CD4-positive, alpha-beta memory T cell (primary cell): ENCODE measurements around the gene SNTB2. TPM values are rescaled to one million over a fixed set of nuclear protein-coding genes. Genes with fewer than 3 reads are reported as not detected.
"Not testable (repeated sequence)": the region's sequence is repeated elsewhere in the genome, so short reads cannot be mapped to it uniquely, and the experiment has no call there.

Experiments used
- CTCF ChIA-PET: fragments of 350-600 bp; sonication (Branson Sonifier 250); formaldehyde crosslinking; loops from one replicate; lab custom pipeline; 2021; ENCODE audit warnings: inconsistent platforms; ENCODE audit not compliant: partially characterized antibody; lab: Charles Lee
- POLR2A ChIA-PET: fragments of 350-600 bp; sonication (Branson Sonifier 250); formaldehyde crosslinking; loops from one replicate; lab custom pipeline; 2021; ENCODE audit not compliant: partially characterized antibody; lab: Charles Lee
- DNase-seq, 5 donors: peaks; one replicate each; pipeline versions ENCODE4 v3.0.0 to v3.0.0-alpha.2; 2020 to 2022; ENCODE audit warnings: mixed read lengths in 1 of 5
- H3K27ac ChIP-seq: one replicate; pipeline ENCODE4 v1.7.0; 2013; ENCODE audit warnings: low read depth, low read length
- H3K27me3 ChIP-seq: 2 replicates; pipeline ENCODE4 v1.7.0; 2013; ENCODE audit warnings: mild to moderate bottlenecking, low read length, moderate library complexity; ENCODE audit not compliant: insufficient read depth
- H3K36me3 ChIP-seq: 2 replicates; pipeline ENCODE4 v1.7.0; 2013; ENCODE audit warnings: mild to moderate bottlenecking, low read length, moderate library complexity; ENCODE audit not compliant: insufficient read depth
- H3K4me1 ChIP-seq: 2 replicates; pipeline ENCODE4 v1.7.0; 2013; ENCODE audit warnings: mild to moderate bottlenecking, low read length, moderate library complexity; ENCODE audit not compliant: insufficient read depth
- H3K4me3 ChIP-seq, 2 donors: one replicate each; pipeline ENCODE4 v1.7.0; 2013; ENCODE audit warnings: low read length in 2 of 2, mild to moderate bottlenecking in 1 of 2
- H3K9me3 ChIP-seq, 2 donors: one replicate each; pipeline ENCODE4 v1.7.0; 2013; ENCODE audit warnings: low read length in 2 of 2, control low read depth in 1 of 2; ENCODE audit not compliant: control insufficient read depth in 1 of 2
- H3K27ac Mint-ChIP-seq, 7 donors: one replicate each; pipeline ENCODE4 v1.8.0; 2020 to 2021; ENCODE audit warnings: mixed read lengths in 7 of 7, mild to moderate bottlenecking in 6 of 7, inconsistent platforms in 3 of 7, moderate library complexity in 3 of 7
- H3K27me3 Mint-ChIP-seq, 2 donors: one replicate each; pipeline ENCODE4 v1.8.0; 2020 to 2021; ENCODE audit warnings: mixed read lengths in 2 of 2
- H3K36me3 Mint-ChIP-seq, 2 donors: one replicate each; pipeline ENCODE4 v1.8.0; 2020 to 2021; ENCODE audit warnings: mixed read lengths in 2 of 2, inconsistent platforms in 1 of 2, mild to moderate bottlenecking in 1 of 2
- H3K4me1 Mint-ChIP-seq, 4 donors: one replicate each; pipeline ENCODE4 v1.8.0; 2020 to 2021; ENCODE audit warnings: mixed read lengths in 4 of 4, mild to moderate bottlenecking in 1 of 4
- H3K4me3 Mint-ChIP-seq, 8 donors: one replicate each; pipeline ENCODE4 v1.8.0; 2020 to 2021; ENCODE audit warnings: mixed read lengths in 8 of 8, mild to moderate bottlenecking in 7 of 8, moderate library complexity in 6 of 8, inconsistent platforms in 3 of 8
- H3K9me3 Mint-ChIP-seq, 8 donors: one replicate each; pipeline ENCODE4 v1.8.0; 2020 to 2021; ENCODE audit warnings: mixed read lengths in 8 of 8, mild to moderate bottlenecking in 5 of 8, inconsistent platforms in 3 of 8, moderate library complexity in 1 of 8
- intact Hi-C: fragments of 100-400 bp; cut with micrococcal nuclease; formaldehyde crosslinking; loops from one replicate; pipeline ENCODE4 v1.15.1; 2023
- polyA plus RNA-seq, 2 donors: library from polyadenylated mRNA; unstranded; fragments of 300-500 nt; fragmentation: Illumina TruSeq; gene quantifications; one replicate each; pipeline ENCODE4 v1.2.3, GENCODE V29; 2021
- total RNA-seq, 2 experiments: library from RNA; stranded (reverse); gene quantifications; one replicate each; pipeline ENCODE4 v1.2.3, GENCODE V29; 2021

Gene SNTB2
- total and polyA plus RNA-seq, 4 experiments from 2014 or later: 4.5 to 21.2 (median 17.3) TPM

- H3K4me3 Mint-ChIP-seq, H3K27me3 ChIP-seq, H3K4me1 ChIP-seq, intact Hi-C loops, DNase-seq, H3K27ac ChIP-seq, H3K36me3 Mint-ChIP-seq, H3K4me1 Mint-ChIP-seq, POLR2A ChIA-PET, H3K27ac Mint-ChIP-seq, H3K4me3 ChIP-seq, H3K9me3 Mint-ChIP-seq, H3K36me3 ChIP-seq, H3K9me3 ChIP-seq, H3K27me3 Mint-ChIP-seq: not testable (repeated sequence)
- CTCF ChIA-PET: interaction anchor here (11.1 kb wide), 1 partner anchor 141 kb away, joined by 297 read pairs; no protein-coding TSS in a partner anchor
These were observed 104.7 kb downstream of the SNTB2 start for GRCh38 chr16:69291657-69292056.

DNA sequence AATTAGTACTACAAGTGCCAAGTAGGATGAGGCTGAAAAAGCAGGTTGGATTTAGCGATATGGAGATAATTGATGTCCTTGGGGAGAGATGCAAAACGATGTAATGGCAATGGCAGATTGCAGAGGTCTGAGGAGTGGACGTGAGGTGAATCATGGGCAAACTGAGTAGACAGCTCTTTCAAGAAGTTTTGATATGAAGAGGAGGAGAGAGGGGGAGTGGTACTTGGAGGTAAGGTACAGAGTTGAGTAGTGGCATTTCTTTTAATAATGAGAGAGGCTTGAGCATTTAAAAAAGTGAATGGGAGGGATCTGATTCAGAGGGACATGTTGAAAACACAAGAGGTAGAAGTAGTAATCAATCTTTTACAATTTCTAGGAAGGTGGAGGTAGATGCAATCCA is 106.4 kb downstream of the SNTB2 start:
- ChIA-PET POLR2A (no interaction called here), CTCF (interaction anchor here (11.1 kb wide), 1 partner anchor 143 kb away, joined by 297 read pairs; no protein-coding TSS in a partner anchor)
- Mint-ChIP-seq H3K4me3 (peak overlapping the region in 1 of 8 donors; percentile 0), H3K9me3 (no peaks in the 10 kb centered on the region), H3K36me3 (peaks cover 3 to 10% of the 10 kb centered on the region in 2 donors), H3K27me3 (no peaks in the 10 kb centered on the region), H3K27ac (peak overlapping the region in 5 of 7 donors; percentile 1 to 88 (median 37)), H3K4me1 (peaks cover 0 to 4% (median 2%) of the 10 kb centered on the region in 4 donors)
- no peaks in the 10 kb centered on the region for H3K36me3 ChIP-seq
- intact Hi-C loops: no loop called here
- DNase-seq: no peak
- no peak overlapping the region for H3K27ac ChIP-seq
- no peak overlapping the region for H3K4me3 ChIP-seq
- H3K27me3 ChIP-seq: no peaks in the 10 kb centered on the region
- no peaks in the 10 kb centered on the region for H3K4me1 ChIP-seq
- no peaks in the 10 kb centered on the region for H3K9me3 ChIP-seq

GRCh38 chr16:69294051-69294450 is 107.1 kb downstream of the SNTB2 start:
- peaks cover 6 to 10% of the 10 kb centered on the region in 2 donors for H3K36me3 Mint-ChIP-seq
- H3K4me3 Mint-ChIP-seq: no peak overlapping the region
- DNase-seq: no peak
- no peaks in the 10 kb centered on the region for H3K9me3 ChIP-seq
- POLR2A ChIA-PET: no interaction called here
- CTCF ChIA-PET: no interaction called here
- H3K4me3 ChIP-seq: no peak overlapping the region
- no peaks in the 10 kb centered on the region for H3K27me3 Mint-ChIP-seq
- H3K9me3 Mint-ChIP-seq: no peaks in the 10 kb centered on the region
- no peak overlapping the region for H3K27ac Mint-ChIP-seq
- H3K36me3 ChIP-seq: no peaks in the 10 kb centered on the region
- no peaks in the 10 kb centered on the region for H3K4me1 ChIP-seq
- no peaks in the 10 kb centered on the region for H3K27me3 ChIP-seq
- intact Hi-C loops: no loop called here
- H3K27ac ChIP-seq: no peak overlapping the region
- peaks cover 0 to 4% (median 2%) of the 10 kb centered on the region in 4 donors for H3K4me1 Mint-ChIP-seq

- H3K36me3 Mint-ChIP-seq: peaks cover 14 to 27% of the 10 kb centered on the region in 2 donors
- H3K4me1 ChIP-seq, intact Hi-C loops, H3K27ac Mint-ChIP-seq, H3K9me3 ChIP-seq, H3K4me1 Mint-ChIP-seq, POLR2A ChIA-PET, H3K27ac ChIP-seq, H3K4me3 Mint-ChIP-seq, DNase-seq, H3K27me3 Mint-ChIP-seq, H3K9me3 Mint-ChIP-seq, H3K27me3 ChIP-seq, H3K4me3 ChIP-seq: not testable (repeated sequence)
- H3K36me3 ChIP-seq: peaks cover 16% of the 10 kb centered on the region
- CTCF ChIA-PET: interaction anchor here (0.7 to 1.5 kb wide), 2 partner anchors 9 to 174 kb away, joined by 4 to 5 read pairs; no protein-coding TSS in a partner anchor
These were observed 109.8 kb downstream of the SNTB2 start for GRCh38 chr16:69296771-69297170.

DNA sequence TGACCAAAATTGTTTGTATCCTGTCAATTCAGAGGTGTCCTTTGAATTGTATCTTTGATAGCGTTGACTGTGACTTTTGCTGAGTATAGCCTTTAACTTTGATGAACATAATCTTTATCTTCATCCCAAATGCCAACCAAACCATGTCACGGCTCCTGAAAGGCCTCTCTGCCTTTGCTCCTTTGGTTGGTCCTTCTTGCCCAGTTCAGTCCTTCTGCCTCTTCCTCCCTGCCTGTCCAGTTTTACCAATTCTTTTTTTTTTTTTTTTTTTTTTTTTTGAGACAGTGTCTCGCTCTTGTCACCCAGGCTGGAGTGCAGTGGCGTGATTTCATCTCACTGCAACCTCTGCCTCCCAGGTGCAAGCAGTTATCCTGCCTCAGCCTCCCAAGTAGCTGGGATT is 111.3 kb downstream of the SNTB2 start:
- Mint-ChIP-seq H3K9me3 (no peaks in the 10 kb centered on the region), H3K36me3 (peaks cover 17 to 32% of the 10 kb centered on the region in 2 donors), H3K4me3 (no peak overlapping the region), H3K4me1 (peaks cover 0 to 4% (median 2%) of the 10 kb centered on the region in 4 donors), H3K27ac (peak overlapping the region in 2 of 7 donors; percentile 29 to 30), H3K27me3 (no peaks in the 10 kb centered on the region)
- H3K4me1 ChIP-seq: no peaks in the 10 kb centered on the region
- DNase-seq: no peak
- no peaks in the 10 kb centered on the region for H3K27me3 ChIP-seq
- ChIA-PET CTCF (interaction anchor here (1.5 kb wide), 1 partner anchor 11 kb away, joined by 5 read pairs; no protein-coding TSS in a partner anchor), POLR2A (no interaction called here)
- H3K9me3 ChIP-seq: no peaks in the 10 kb centered on the region
- H3K36me3 ChIP-seq: peaks cover 17% of the 10 kb centered on the region
- H3K4me3 ChIP-seq: no peak overlapping the region
- no peak overlapping the region for H3K27ac ChIP-seq
- intact Hi-C loops: no loop called here

DNA sequence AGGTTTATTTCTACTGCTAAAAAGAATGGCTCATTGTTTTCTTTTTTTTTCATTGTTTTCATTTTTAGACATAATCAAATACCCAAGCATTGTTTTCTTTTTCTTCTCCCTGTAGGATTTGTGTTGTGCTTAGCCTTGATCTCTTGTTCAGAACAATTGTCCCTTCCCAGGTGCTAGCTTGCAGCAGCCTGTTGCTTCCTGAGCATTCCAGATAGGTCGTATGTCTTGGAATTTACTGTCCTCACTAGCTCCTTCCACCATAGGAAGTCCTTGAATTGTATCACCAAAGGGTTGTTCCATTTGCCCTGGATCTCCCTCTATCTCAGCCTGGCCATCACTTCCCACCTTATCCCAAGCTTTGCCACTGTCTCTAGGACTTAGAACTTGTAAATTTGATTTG is 114.2 kb downstream of the SNTB2 start:
- H3K27ac Mint-ChIP-seq: peak overlapping the region in 2 of 7 donors; percentile 30 to 83
- no peaks in the 10 kb centered on the region for H3K27me3 Mint-ChIP-seq
- Histone ChIP-seq H3K27ac (no peak overlapping the region), H3K27me3 (no peaks in the 10 kb centered on the region), H3K4me3 (no peak overlapping the region), H3K36me3 (peaks cover 17% of the 10 kb centered on the region), H3K9me3 (no peaks in the 10 kb centered on the region), H3K4me1 (no peaks in the 10 kb centered on the region)
- H3K9me3 Mint-ChIP-seq: no peaks in the 10 kb centered on the region
- ChIA-PET CTCF (interaction anchor here (1.6 kb wide), 1 partner anchor 13 kb away, joined by 5 read pairs; no protein-coding TSS in a partner anchor), POLR2A (interaction anchor here (0.6 kb wide), 1 partner anchor 108 kb away, joined by 3 read pairs; no protein-coding TSS in a partner anchor)
- peaks cover 17 to 34% of the 10 kb centered on the region in 2 donors for H3K36me3 Mint-ChIP-seq
- H3K4me3 Mint-ChIP-seq: no peak overlapping the region
- H3K4me1 Mint-ChIP-seq: no peaks in the 10 kb centered on the region
- DNase-seq: no peak
- intact Hi-C loops: no loop called here

GRCh38 chr16:69301861-69302260 is 114.9 kb downstream of the SNTB2 start:
- H3K4me3 Mint-ChIP-seq: no peak overlapping the region
- no peaks in the 10 kb centered on the region for H3K27me3 ChIP-seq
- no peaks in the 10 kb centered on the region for H3K4me1 ChIP-seq
- peaks cover 17% of the 10 kb centered on the region for H3K36me3 ChIP-seq
- H3K4me3 ChIP-seq: no peak overlapping the region
- H3K9me3 ChIP-seq: no peaks in the 10 kb centered on the region
- no peak overlapping the region for H3K27ac ChIP-seq
- ChIA-PET CTCF (interaction anchor here (0.9 to 1.6 kb wide), 2 partner anchors 14 to 16 kb away, joined by 4 to 5 read pairs; no protein-coding TSS in a partner anchor), POLR2A (interaction anchor here (1.1 kb wide), 1 partner anchor 9 kb away, joined by 3 read pairs; the partner anchor contains the start of gene VPS4A)
- no peak for DNase-seq
- H3K27me3 Mint-ChIP-seq: no peaks in the 10 kb centered on the region
- no peaks in the 10 kb centered on the region for H3K4me1 Mint-ChIP-seq
- peaks cover 17 to 33% of the 10 kb centered on the region in 2 donors for H3K36me3 Mint-ChIP-seq
- intact Hi-C loops: no loop called here
- H3K9me3 Mint-ChIP-seq: no peaks in the 10 kb centered on the region
- H3K27ac Mint-ChIP-seq: peak overlapping the region in 1 of 7 donors; percentile 8
